Colonic mucosa (tissue), 4 donors: ENCODE results near the gene PMS1. TPM values are rescaled to one million over a fixed set of nuclear protein-coding genes. Genes with fewer than 3 reads are reported as not detected.

ENCODE experiments used
- DNase-seq: peaks from one replicate; pipeline ENCODE4 v3.0.0-alpha.2; 2020
- H3K27ac ChIP-seq: fragments of 200-600 bp; one replicate; pipeline ENCODE4 v1.8.0; 2021
- H3K27me3 ChIP-seq: fragments of 200-600 bp; one replicate; pipeline ENCODE4 v1.8.0; 2021
- H3K36me3 ChIP-seq: fragments of 200-600 bp; one replicate; pipeline ENCODE4 v1.8.0; 2021
- H3K4me1 ChIP-seq: fragments of 200-600 bp; one replicate; pipeline ENCODE4 v1.8.0; 2021; ENCODE audit warnings: mild to moderate bottlenecking
- H3K4me3 ChIP-seq: fragments of 200-600 bp; one replicate; pipeline ENCODE4 v1.8.0; 2021
- H3K9ac ChIP-seq, 2 donors: one replicate each; pipeline ENCODE4 v1.7.0; 2013; ENCODE audit warnings: control low read depth in 2 of 2, low read depth in 2 of 2, low read length in 2 of 2
- H3K9me3 ChIP-seq: fragments of 200-600 bp; one replicate; pipeline ENCODE4 v1.8.0; 2021
- intact Hi-C: fragments of 100-400 bp; cut with DNase I; formaldehyde crosslinking; loops from one replicate; pipeline ENCODE4 v1.14.1; 2022
- total RNA-seq, 2 donors: library from RNA; stranded (reverse); fragmentation: NEBNext Ultra II Directional in 1 of 2; extraction: Animal tissue kit (Norgen Biotek cat#: 25700) in 1 of 2; gene quantifications; one replicate each; pipeline ENCODE4 v1.2.1, GENCODE V29; 2021
- TF ChIP-seq, protein P1 (sequence below): fragments of 200-600 bp; IDR thresholded peaks from one replicate; pipeline ENCODE4 v1.8.0; 2022; ENCODE audit warnings: antibody characterized with exemption, mild to moderate bottlenecking
- donor health status: healthy.
- donor health status: DM: no; HTN: no; CAD: no.
- donor health status: DM: no; HTN: no; CAD: no.

Gene PMS1
- total RNA-seq, 2 donors from 2014 or later, result 11.2 to 14.3 TPM

DNA sequence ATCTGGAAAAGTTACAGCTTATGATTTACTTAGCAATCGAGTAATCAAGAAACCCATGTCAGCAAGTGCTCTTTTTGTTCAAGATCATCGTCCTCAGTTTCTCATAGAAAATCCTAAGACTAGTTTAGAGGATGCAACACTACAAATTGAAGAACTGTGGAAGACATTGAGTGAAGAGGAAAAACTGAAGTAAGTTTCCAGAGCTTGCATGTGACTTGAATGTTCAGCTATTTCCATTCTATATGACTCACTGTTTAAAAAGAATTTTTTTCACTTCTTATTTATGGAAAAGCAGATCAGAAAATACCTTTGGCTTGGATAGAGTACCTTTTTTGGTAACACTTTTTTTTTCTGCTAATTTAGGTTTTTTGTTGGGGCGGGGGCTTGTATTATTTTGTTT lies 70.7 kb downstream of the PMS1 start:
- H3K4me3 ChIP-seq, result no peak overlapping the region
- H3K36me3 ChIP-seq, result no peaks in the 10 kb centered on the region
- H3K9me3 ChIP-seq, result no peaks in the 10 kb centered on the region
- no peaks in the 10 kb centered on the region for H3K4me1 ChIP-seq
- intact Hi-C loops, result no loop called here
- no peak overlapping the region for H3K27ac ChIP-seq
- no peak overlapping the region for H3K9ac ChIP-seq
- TF ChIP-seq, protein P1, sequence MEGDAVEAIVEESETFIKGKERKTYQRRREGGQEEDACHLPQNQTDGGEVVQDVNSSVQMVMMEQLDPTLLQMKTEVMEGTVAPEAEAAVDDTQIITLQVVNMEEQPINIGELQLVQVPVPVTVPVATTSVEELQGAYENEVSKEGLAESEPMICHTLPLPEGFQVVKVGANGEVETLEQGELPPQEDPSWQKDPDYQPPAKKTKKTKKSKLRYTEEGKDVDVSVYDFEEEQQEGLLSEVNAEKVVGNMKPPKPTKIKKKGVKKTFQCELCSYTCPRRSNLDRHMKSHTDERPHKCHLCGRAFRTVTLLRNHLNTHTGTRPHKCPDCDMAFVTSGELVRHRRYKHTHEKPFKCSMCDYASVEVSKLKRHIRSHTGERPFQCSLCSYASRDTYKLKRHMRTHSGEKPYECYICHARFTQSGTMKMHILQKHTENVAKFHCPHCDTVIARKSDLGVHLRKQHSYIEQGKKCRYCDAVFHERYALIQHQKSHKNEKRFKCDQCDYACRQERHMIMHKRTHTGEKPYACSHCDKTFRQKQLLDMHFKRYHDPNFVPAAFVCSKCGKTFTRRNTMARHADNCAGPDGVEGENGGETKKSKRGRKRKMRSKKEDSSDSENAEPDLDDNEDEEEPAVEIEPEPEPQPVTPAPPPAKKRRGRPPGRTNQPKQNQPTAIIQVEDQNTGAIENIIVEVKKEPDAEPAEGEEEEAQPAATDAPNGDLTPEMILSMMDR, result no peak
- no peak for DNase-seq
- H3K27me3 ChIP-seq, result no peaks in the 10 kb centered on the region

DNA sequence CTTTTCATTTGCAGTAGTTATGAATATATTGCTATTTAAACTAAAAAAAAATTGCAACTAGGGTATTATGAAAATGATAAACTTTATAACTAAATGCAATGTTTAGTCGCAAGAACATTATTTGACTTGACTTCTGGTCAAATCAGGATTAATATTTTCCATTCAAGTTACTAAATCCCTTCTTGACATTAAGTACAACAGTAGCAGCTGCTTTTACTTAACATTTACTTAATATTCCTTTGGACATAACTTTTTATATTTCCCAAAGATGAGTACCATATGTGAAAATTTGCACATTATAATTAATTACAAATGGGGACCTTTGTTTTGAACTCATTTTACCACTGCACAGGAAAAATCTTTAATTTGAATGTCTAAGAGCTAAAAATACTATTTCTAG lies 74.0 kb downstream of the PMS1 start:
- no peaks in the 10 kb centered on the region for H3K27me3 ChIP-seq
- no peak overlapping the region for H3K27ac ChIP-seq
- intact Hi-C loops, result no loop called here
- TF ChIP-seq, protein P1, result no peak
- H3K9me3 ChIP-seq, result no peaks in the 10 kb centered on the region
- H3K36me3 ChIP-seq, result no peaks in the 10 kb centered on the region
- H3K4me1 ChIP-seq, result no peaks in the 10 kb centered on the region
- no peak for DNase-seq
- H3K4me3 ChIP-seq, result no peak overlapping the region
- H3K9ac ChIP-seq, result no peak overlapping the region

DNA sequence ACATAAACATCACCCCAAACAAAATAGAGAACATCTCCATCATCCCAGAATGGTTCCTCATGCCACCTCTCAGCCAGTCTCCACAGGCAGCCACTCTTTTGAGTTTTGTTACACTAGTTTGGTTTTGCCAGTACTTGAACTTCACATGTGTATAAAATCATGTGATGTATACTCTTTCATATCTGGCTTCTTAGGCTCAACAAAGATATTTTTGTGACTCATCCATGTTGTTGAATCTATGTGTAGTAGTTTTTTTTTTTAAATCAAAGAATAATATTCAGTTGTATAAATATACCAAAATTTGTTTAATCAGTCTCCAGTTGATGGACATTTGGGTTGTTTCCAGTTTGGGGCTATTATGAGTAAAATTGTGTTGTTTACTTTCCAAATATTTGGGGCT lies 75.9 kb downstream of the PMS1 start:
- DNase-seq, result no peak
- TF ChIP-seq, protein P1, result no peak
- Histone ChIP-seq H3K9ac (no peak overlapping the region), H3K36me3 (no peaks in the 10 kb centered on the region), H3K4me1 (no peaks in the 10 kb centered on the region), H3K27ac (no peak overlapping the region), H3K27me3 (no peaks in the 10 kb centered on the region), H3K4me3 (no peak overlapping the region), H3K9me3 (no peaks in the 10 kb centered on the region)
- intact Hi-C loops, result no loop called here

DNA sequence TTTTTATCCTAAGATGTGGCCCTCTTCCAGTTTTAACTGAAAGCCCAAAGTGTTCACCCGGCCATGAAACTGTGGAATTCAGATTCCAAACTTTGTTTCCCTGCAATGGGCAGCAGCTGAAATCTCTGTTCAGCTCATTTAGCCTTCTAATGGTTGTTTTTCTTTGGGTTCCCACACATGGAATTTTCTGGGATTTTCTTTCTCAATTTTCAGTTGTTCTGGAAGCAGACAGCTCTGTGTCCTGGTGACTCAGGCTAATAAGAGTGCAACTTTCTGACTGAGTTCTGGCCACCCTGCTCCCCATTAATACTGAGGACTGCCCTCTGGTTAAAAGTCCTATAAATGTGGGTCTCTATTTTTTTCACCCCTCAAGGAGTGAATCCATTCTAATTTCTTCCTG lies 78.5 kb downstream of the PMS1 start:
- no peaks in the 10 kb centered on the region for H3K4me1 ChIP-seq
- H3K36me3 ChIP-seq, result no peaks in the 10 kb centered on the region
- no peaks in the 10 kb centered on the region for H3K9me3 ChIP-seq
- H3K27me3 ChIP-seq, result no peaks in the 10 kb centered on the region
- H3K4me3 ChIP-seq, result no peak overlapping the region
- intact Hi-C loops, result no loop called here
- TF ChIP-seq, protein P1, result no peak
- DNase-seq, result no peak
- no peak overlapping the region for H3K27ac ChIP-seq
- no peak overlapping the region for H3K9ac ChIP-seq

DNA sequence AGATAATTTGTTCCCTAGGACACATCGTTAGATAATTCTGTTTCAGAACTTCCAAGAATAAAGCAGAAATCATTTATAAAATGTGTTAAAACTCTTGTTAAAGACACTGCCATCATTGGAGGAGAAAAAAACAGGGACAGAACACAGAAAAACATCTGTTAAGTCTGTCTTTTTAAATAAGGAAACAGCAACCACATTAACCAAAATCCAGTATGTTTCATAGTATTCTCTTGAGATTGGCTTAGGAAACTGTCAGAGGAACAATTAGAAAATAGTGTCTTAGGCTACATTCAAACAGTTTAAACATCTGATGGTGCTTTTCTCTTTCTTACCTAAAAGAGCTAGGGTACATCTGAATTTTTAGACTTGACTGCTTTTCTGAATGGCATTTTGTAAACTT lies 81.6 kb downstream of the PMS1 start:
- intact Hi-C loops, result no loop called here
- Histone ChIP-seq H3K27me3 (no peaks in the 10 kb centered on the region), H3K9me3 (no peaks in the 10 kb centered on the region), H3K9ac (no peak overlapping the region), H3K27ac (no peak overlapping the region), H3K4me3 (no peak overlapping the region), H3K4me1 (no peaks in the 10 kb centered on the region), H3K36me3 (no peaks in the 10 kb centered on the region)
- DNase-seq, result no peak
- TF ChIP-seq, protein P1, result no peak

DNA sequence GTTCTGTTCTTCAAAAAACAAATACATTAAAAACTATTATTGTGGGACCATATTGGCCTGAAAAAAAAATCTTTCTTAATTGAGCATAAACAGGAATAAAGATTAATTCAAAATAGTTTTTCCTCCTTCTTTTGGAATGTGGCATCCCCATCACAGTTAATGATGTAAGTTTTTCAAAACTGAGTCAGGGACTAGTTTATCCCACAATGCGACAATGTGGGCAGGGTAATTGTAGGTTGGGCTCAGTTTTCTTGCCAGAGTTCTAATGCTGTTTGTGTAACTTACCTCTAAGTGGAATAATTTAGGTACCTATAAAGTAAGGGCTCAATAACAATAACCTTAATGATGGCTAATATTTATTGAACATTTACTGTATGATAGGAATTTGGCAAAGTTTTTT lies 82.0 kb downstream of the PMS1 start:
- intact Hi-C loops, result no loop called here
- no peak for DNase-seq

More for the DNA sequence above, 82.0 kb downstream of the PMS1 start:
- Histone ChIP-seq H3K9ac (no peak overlapping the region), H3K4me1 (no peaks in the 10 kb centered on the region), H3K27ac (no peak overlapping the region), H3K4me3 (no peak overlapping the region), H3K27me3 (no peaks in the 10 kb centered on the region), H3K9me3 (no peaks in the 10 kb centered on the region), H3K36me3 (no peaks in the 10 kb centered on the region)
- TF ChIP-seq, protein P1, result no peak
